Epithelial cell of prostate (primary cell): ENCODE data around the gene SKIDA1.

Experiments
- DNase-seq: peaks from one replicate; pipeline ENCODE4 v3.0.0-alpha.2; 2011; ENCODE audit warnings: low read depth, low spot score
- H3K27ac ChIP-seq: fragments of 450-650 bp; 2 replicates; pipeline ENCODE4 v1.5.1; 2017; ENCODE audit warnings: mild to moderate bottlenecking

The SKIDA1 gene

DNA sequence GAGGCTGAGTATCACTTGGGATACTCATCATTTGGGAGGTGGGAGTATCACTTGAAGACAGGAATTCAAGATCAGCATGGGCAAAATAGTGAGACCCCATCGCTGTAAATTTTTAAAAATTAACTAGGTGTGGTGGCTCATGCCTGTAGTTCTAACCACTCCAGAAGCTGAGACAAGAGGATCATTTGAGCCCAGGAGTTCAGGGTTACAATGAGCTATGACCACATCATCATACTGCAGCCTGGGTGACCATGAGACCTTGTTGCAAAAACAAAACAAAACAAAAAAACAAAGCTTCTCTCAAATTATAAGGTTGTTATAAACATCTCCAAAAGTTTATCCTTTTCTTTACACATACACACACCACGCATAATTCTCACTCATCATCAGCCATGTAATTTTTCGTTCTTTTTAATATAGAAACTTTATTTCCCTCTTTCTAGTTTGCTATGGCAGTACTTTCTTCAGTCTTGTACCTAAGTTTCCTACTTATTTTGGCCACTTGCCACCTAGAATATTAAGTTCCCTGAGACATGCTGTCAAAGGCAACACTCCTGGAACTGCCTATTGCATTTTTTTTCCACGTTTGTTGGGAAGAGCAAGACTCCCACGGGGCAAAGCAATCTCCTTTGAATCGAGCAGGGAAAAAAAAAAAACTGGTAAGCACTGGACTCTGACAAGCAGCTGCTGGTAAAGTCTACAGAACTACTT is 37.1 kb downstream of the SKIDA1 start:
- no peak for DNase-seq
- no peak overlapping the region for H3K27ac ChIP-seq

DNA sequence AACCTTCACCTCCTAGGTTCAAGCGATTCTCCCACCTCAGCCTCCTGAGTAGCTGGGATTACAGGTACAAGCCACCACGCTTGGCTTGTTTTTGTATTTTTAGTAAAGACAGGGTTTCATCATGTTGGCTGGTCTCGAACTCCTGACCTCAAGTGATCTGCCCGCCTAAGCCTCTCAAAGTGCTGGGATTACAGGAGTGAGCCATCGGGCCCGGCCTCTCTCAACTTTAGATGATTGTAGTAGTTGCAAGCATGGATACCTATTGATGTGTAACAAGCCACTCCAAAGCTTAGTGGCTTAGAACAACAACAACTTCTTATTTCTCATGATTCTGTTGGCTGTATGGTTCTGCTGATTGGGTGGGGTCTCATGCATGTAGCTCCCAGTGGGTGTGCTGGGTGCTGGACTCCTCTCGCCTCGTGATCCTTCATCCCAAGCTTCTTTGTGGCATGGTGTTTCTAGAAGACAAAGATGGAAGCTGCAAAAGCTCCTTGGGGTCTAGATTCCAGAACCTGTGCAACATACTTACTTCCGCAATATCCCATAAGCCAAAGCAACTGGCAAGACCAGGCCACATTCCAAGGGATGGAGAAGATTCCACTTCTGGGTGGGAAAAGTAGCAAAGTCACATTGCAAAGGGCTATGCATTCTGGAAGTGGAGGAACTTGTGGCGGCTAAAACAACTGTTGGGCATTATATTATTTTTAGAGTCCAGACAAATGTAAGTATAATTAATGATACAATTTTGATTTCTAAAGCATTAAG is 37.9 kb downstream of the SKIDA1 start:
- no peak for DNase-seq
- no peak overlapping the region for H3K27ac ChIP-seq

DNA sequence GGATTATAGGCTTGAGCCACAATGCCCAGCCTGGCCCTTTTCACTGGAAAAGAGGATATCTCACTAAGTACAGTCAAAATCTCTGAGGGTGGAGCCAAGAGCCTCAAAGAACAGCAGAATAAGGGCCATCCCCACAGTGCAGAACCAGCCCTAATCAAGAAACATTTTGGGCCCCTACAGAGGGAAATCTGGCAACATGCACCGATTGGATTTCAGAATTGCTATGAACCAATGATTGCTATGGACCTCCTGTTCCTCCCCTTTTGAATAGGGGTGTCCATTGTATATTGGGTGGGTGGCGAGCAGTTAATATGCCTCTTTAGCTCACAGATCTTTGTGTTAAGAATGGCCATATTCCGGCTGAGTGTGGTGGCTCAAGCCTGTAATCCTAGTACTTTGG is 42.7 kb downstream of the SKIDA1 start:
- no peak for DNase-seq
- H3K27ac ChIP-seq, result no peak overlapping the region

GRCh38 chr10:21481407-21481806 is 44.1 kb downstream of the SKIDA1 start:
- H3K27ac ChIP-seq, result no peak overlapping the region
- no peak for DNase-seq

DNA sequence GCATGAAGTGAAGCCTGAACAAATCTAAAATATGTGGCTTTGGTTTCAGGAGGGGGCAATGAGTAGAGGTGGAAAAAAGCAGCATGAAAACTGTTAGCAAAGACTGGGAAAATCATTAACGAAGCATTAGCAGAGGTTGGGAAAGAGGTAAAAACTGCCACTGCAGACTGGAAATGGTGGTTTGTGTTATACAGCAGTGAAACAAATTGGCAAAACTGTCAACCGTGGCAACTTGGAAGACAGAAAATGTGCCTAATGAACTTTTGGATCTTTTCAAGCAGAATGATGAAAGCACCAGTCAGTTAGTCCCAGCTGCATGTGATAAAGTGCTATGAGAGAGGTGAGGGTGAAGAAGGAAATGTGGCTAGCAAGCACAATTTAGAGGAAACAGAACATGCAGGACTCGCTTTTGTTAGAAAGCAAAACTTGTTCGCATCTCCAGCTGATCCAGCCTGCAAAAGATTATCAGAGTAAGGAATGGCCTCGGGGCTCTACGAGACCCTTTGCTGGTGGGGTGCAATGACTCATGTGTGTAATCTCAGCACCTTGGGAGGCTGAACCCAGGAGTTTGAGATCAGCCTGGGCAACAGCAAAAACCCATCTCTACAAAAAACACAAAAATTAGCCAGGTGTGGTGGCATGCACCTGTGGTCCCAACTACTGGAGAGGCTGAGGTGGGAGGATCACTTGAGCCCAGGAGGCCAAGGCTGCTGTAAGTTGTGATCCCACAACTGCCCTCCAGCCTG is 45.7 kb downstream of the SKIDA1 start:
- no peak for DNase-seq
- no peak overlapping the region for H3K27ac ChIP-seq

DNA sequence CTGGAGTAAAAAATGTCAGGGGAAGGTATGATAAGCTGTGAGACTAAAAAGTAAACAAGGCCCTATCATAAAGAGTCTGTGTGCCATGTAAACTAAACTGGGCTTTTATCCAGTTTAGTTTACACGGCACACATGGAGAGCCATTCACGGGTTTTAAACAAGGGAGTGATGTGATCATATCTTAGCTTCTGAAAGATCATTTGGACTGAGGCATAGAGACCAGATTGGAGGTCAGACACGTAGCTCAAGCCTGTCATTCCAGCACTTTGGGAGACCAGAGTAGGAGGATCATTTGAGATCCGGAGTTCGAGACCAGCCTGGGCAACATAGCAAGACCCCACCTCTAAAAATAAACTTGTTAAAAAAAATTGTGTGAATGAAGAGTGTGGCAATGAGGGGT is 50.1 kb downstream of the SKIDA1 start:
- no peak overlapping the region for H3K27ac ChIP-seq
- DNase-seq, result no peak

DNA sequence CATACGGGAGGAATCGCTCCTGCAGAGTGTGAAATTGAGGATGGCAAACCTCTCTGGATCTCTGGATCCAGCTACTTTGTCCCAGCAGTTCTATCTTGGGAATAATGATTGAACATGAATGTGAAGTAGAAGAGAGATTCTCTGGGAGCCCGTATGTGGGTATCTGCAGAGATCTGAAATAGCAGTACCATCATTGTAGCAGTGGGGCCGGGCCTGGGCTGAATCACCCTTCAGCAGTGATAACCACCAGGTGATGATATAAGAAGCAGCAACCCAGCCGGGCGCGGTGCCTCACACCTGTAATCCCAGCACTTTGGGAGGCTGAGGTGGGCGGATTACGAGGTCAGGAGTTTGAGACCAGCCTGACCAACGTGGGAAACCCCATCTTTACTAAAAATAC is 51.9 kb downstream of the SKIDA1 start:
- DNase-seq, result no peak
- H3K27ac ChIP-seq, result no peak overlapping the region

- no peak for DNase-seq
- H3K27ac ChIP-seq, result no peak overlapping the region
Measured at GRCh38 chr10:21473135-21473534, 52.3 kb downstream of the SKIDA1 start.

GRCh38 chr10:21468086-21468485 is 57.4 kb downstream of the SKIDA1 start:
- no peak overlapping the region for H3K27ac ChIP-seq
- no peak for DNase-seq

- no peak for DNase-seq
Measured at GRCh38 chr10:21467633-21468032, 57.8 kb downstream of the SKIDA1 start.

DNA sequence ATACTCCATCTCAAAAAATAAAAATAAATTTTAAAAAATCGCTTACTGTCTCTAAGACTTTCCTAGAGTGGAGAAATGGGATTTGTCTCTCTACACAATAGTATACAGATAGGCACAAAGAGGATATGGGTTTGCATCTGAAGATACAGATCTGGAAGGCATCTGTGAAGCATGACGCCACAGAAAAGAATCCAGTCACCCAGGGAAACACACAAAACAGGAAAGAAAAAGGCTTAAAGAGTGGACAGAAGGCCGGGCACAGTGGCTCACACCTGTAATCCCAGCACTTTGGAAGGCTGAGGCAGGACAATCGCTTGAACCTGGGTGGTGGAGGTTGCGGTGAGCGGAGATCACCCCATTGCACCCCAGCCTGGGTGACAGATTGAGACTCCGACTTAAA is 61.3 kb downstream of the SKIDA1 start:
- DNase-seq, result no peak
- no peak overlapping the region for H3K27ac ChIP-seq

More at GRCh38 chr10:21467633-21468032, 57.8 kb downstream of the SKIDA1 start:
- no peak overlapping the region for H3K27ac ChIP-seq
